Measurements from ENCODE around the gene SF3A1. TPM values are rescaled to one million over a fixed set of nuclear protein-coding genes. Genes with fewer than 3 reads are reported as not detected.
A peak's percentile ranks its signal among the peaks of the same experiment; 100 is the strongest.

The SF3A1 gene
- total RNA-seq, 1 experiment from 2014 or later, result 133 TPM

- no peak for DNase-seq (ENCODE audit: low read depth)
Observed at GRCh38 chr22:30325724-30326254, 30.9 kb downstream of the SF3A1 start.

GRCh38 chr22:30325065-30325720 is 31.5 kb downstream of the SF3A1 start:
- peak; percentile 75 for DNase-seq (ENCODE audit: low read depth)

- no peak for DNase-seq (ENCODE audit: low read depth)
Observed at GRCh38 chr22:30324014-30324730, 32.5 kb downstream of the SF3A1 start.

- DNase-seq (ENCODE audit: low read depth), result no peak
Observed at GRCh38 chr22:30323246-30323645, 33.4 kb downstream of the SF3A1 start.

- DNase-seq (ENCODE audit: low read depth), result no peak
Observed at GRCh38 chr22:30321461-30321860, 35.2 kb downstream of the SF3A1 start.

- no peak for DNase-seq (ENCODE audit: low read depth)
Observed at GRCh38 chr22:30320021-30320556, 36.6 kb downstream of the SF3A1 start.

- DNase-seq (ENCODE audit: low read depth), result no peak
Observed at GRCh38 chr22:30318799-30319419, 37.8 kb downstream of the SF3A1 start.

GRCh38 chr22:30317778-30318177 is 38.9 kb downstream of the SF3A1 start:
- no peak for DNase-seq (ENCODE audit: low read depth)

- DNase-seq (ENCODE audit: low read depth), result no peak
Observed at GRCh38 chr22:30315962-30316576, 40.6 kb downstream of the SF3A1 start.

- DNase-seq (ENCODE audit: low read depth), result peak; percentile 71
Observed at GRCh38 chr22:30314915-30315314, 41.8 kb downstream of the SF3A1 start.

GRCh38 chr22:30313527-30314363 is 42.9 kb downstream of the SF3A1 start:
- DNase-seq (ENCODE audit: low read depth), result no peak

- DNase-seq (ENCODE audit: low read depth), result peak; percentile 94
Observed at GRCh38 chr22:30312053-30312452, 44.6 kb downstream of the SF3A1 start.

- DNase-seq (ENCODE audit: low read depth), result no peak
Observed at GRCh38 chr22:30310881-30311771, 45.6 kb downstream of the SF3A1 start.

- no peak for DNase-seq (ENCODE audit: low read depth)
Observed at GRCh38 chr22:30309951-30310741, 46.5 kb downstream of the SF3A1 start.

- DNase-seq (ENCODE audit: low read depth), result no peak
Observed at GRCh38 chr22:30308518-30309230, 48.0 kb downstream of the SF3A1 start.

- no peak for DNase-seq (ENCODE audit: low read depth)
Observed at GRCh38 chr22:30308093-30308492, 48.6 kb downstream of the SF3A1 start.

- no peak for DNase-seq (ENCODE audit: low read depth)
Observed at GRCh38 chr22:30307041-30307574, 49.6 kb downstream of the SF3A1 start.

GRCh38 chr22:30306627-30307011 is 50.1 kb downstream of the SF3A1 start:
- no peak for DNase-seq (ENCODE audit: low read depth)
